DMS79 treated with DMSO at 0.1 percent for 48 hours (cell line): ENCODE measurements around the gene NDUFV3.
"Not testable (repeated sequence)": the region's sequence is repeated elsewhere in the genome, so short reads cannot be mapped to it uniquely, and the experiment has no call there.

Experiments
- DNase-seq: peaks from one replicate; lab custom pipeline; 2025; lab: John Stamatoyannopoulos, UW

Gene NDUFV3

GRCh38 chr21:42892931-42893755, at the start of gene NDUFV3:
NDUFV3 (plus strand) TSS chr21:42893309; CDS start chr21:42893334, 25 bp downstream.
- peak; percentile 96 for DNase-seq

GRCh38 chr21:42844411-42845113, 48.5 kb upstream of the NDUFV3 start:
- no peak for DNase-seq

- DNase-seq = no peak
These were observed 47.7 kb upstream of the NDUFV3 start for GRCh38 chr21:42845296-42845965.

DNA sequence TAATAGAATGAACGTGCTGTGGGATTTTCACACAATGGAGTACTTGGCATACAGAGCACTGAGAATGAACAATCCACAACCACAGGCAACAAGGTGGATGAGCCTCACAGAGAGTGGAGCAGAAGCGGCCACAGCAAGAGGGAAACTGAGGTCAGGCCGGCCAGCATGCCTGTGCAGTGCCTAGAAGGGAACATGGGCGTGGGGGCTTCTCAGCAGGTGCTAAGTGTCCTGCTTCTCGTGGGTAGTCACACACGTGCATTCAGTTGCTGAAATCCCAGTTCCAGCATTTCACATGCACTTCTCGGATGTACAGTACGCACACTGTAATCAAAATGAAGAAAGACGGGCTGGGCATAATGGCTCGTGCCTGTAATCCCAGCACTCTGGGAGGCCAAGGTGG, 46.9 kb upstream of the NDUFV3 start:
- DNase-seq = no peak

DNA sequence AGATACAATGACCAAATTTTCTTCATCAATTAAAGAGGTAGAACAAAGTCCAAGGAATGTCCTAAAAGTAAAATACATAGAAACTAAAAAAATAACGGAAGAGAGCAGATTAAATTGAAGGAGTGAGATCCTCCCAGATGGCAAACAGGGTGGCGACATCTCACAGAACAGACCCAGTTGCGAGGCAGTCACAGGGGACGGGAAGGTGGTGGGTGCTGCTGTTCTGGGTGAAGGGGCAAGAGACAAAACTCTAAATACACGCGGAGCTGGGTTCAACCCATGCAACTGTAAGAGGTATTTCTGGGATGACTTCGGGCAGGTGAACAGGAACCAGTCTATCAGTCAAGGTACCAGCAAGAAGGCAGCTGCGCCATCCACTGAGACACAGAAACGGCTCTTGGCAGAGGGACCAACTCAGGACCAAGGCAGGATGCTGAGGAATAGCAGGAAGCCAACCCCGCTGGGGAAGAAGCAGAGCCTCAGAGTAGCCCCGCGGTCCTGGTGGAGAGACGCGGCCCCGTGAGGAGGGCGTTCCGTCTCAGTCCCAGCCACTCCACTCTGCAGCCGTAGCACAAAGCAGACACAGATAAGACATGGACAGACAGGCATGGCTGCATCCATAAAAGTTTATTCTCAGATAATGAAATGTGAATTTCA, 45.9 kb upstream of the NDUFV3 start:
- no peak for DNase-seq

GRCh38 chr21:42847726-42848125, 45.4 kb upstream of the NDUFV3 start:
- DNase-seq = no peak

GRCh38 chr21:42848144-42848931, 44.8 kb upstream of the NDUFV3 start:
- DNase-seq = not testable (repeated sequence)

GRCh38 chr21:42848932-42849758, 44.0 kb upstream of the NDUFV3 start:
- DNase-seq = no peak

- DNase-seq = no peak
These were observed 43.2 kb upstream of the NDUFV3 start for GRCh38 chr21:42849759-42850412.

DNA sequence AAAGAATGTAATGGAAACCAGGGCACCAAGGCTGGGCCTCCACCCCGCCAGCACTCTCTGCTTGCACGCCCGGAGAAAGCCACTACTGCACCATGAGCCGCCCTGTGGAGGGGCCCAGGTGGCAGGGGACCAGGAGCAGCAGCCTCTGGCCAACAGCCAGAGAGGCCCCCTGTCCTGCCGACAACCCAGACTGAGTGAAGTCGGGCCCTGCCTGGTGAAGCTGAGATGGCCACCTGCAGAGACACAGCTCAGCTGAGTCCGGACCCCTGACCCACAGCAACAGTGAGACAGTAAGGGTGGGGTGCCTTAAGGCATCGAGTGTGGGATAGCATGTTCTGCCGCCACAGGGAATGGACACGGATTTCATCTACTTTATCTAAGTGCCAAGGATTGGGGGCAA, 42.6 kb upstream of the NDUFV3 start:
- no peak for DNase-seq

DNA sequence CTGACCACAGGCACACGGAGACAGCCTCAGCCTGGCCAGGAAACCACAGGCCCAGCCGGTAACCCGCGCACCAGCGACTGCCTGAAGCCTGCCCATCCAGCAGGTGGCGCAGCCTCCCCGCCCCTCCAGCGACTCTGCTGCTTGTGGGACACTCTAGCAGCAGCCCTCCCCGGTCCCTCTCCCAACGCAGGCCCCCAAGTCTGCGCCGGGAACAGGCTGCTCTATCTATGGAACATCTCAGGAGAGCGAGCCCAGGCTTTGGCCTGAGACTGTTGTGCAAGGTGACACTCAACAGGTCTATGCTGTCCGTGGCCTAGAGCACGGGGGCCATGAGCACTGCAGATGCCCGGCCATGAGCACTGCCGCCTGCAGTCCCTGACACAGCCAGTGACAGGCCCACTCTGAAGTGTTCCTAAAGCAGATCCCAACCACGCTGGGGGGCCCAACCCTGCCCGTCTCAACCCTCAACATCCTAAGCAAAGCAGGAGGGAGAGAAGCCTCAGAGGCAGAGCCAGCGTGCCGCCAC, 42.2 kb upstream of the NDUFV3 start:
- no peak for DNase-seq

GRCh38 chr21:42851812-42852665, 41.1 kb upstream of the NDUFV3 start:
- no peak for DNase-seq

- DNase-seq = no peak
These were observed 40.1 kb upstream of the NDUFV3 start for GRCh38 chr21:42852925-42853570.

- no peak for DNase-seq
These were observed 39.5 kb upstream of the NDUFV3 start for GRCh38 chr21:42853621-42854020.

- no peak for DNase-seq
These were observed 38.7 kb upstream of the NDUFV3 start for GRCh38 chr21:42854246-42855010.

- peak; percentile 78 for DNase-seq
These were observed 37.8 kb upstream of the NDUFV3 start for GRCh38 chr21:42855171-42855936.

DNA sequence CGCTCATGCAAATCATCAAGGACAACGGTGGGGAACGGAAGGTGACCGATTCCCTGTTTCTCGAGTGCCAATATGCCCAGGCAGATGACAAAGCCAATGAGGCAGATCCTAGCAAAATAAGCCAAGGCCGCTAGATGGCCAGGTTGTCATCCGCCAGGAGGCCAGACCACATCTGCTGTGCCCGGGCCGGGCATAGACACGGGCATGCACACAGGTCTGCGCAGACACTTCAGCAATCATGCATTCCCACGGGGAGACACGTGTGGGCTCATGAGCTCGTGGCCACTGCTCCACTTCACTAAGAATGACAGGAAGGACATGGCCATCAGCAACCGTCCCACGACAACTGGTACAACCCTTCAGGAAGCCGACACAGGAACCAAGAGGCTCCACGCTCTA, 37.2 kb upstream of the NDUFV3 start:
- peak; percentile 78 for DNase-seq
